Measurements from ENCODE around the gene MACROD2.

Gene MACROD2

DNA sequence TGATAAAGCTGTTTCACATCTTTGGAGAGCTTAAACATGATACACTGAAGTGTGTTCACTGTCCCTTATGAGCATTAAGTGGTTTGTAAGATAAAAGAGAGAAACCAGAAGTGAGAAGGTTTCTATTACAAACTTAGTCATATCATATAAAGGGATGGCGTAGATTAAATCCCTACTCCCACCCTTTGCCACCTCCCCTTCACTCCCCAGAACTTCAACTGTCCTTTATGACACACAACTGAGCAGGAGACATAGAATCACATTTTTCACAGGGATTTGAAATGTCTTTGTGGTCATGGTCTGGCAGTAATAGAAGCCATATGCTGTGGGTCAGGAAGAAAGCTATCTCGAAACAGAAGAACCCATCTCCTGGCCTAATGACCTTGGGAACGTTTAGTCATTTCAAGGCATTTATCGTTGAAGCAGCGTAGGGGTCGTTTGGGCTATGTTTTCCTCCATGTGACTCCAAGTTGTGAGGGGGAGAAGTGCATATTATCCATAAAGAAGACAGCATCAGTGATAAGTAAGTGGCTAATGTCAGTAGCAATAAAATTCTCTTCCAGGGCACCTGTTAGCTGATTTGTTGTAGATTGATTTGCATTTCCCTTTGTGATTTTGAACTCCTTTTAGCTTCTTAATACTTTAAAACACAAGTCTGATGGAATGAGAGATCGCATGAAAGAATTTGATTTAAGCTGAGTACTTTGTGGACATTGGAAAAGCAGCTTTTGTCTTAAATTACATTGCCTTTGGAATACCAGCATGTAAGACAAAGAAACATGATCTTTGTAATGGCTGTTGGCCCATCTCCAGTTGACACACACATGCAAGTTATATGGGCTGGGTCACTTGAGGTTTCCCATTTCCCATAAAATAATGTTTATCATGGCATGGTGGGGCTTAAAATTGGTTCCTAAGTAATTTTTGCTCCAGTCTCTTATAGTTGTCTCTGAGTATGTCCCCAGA, 843.6 kb downstream of the MACROD2 start:
- no peak for DNase-seq

DNA sequence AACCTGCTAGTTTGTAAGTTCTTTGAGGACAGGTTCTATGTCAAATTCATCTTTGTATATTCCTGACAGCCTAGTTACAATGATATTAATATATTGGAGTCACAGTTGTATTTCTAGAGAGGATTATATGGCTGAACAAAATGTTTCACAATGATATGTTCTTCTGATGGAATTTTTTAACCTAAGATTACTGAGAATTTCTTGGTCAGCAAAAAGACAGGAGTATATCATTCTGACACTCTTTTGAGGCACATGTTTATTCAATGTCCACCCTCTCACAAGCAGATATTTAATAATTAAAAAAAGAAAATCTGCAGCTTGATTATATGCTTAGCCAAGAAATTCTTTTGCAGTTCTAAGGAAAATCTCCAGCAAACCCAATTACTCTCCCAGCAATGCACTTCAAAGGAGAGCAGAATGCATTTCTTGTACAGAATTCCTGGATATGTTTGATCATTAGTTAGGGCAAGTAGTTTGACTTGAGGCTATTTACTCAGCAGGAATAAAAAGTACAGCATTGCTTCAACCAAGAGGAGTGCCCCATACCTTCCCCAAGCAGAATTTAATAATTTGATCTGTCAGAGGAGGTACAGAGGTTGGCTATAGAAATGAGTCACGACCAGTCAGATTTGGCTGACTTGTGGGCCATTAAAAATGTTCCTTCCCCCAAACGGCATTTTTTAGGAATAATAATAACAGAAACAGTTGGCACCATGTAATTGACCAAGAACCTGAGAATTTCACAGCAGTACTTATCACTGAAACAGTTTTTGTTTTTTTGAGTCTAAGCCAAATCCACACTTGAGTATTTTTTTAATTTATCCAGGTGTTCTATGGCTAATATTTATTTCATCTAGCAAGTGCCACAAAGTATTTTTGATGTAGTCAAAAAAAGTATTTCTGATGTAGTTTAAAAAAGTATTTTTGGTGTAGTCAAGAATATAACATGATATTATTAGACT, 850.2 kb downstream of the MACROD2 start:
- no peak for DNase-seq

DNA sequence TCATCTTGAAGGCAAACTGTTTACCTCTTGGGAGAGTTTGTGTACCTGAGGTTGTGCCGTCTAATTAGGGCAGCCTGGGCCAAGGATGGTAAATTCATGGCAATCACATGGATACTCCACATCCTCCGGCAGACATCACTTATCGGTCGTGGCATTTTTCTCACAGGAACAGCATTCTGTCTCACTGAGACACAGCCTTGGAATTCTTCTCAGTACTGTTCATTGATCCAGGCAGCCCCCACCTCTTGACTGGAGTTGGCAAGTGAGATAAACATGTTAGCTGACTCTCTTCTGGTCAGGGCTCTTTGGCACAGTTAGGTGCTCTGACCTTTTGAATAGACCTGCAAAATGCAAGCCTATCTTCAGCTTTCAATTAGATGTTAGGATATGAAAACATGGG, 853.5 kb downstream of the MACROD2 start:
- DNase-seq: no peak

DNA sequence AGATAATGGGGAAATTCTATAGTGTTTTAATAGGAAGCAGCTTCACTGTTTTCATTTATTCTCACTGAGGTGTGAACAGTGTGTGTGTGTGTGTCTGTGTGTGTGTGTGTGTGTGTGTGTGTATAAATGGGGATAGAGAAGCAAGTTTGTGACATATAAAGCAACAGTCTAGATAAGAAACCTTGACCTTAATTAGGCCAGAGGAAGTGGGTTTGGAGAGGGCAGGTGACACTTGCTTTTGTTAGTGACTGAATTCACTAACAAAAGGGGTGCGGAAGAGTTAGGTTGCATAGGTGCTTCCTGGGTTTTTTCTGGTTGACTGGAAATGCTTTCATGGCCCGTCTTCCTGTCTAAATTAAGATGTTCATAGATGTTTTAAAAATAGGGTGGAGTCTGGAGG, 857.8 kb downstream of the MACROD2 start:
- no peak for DNase-seq

DNA sequence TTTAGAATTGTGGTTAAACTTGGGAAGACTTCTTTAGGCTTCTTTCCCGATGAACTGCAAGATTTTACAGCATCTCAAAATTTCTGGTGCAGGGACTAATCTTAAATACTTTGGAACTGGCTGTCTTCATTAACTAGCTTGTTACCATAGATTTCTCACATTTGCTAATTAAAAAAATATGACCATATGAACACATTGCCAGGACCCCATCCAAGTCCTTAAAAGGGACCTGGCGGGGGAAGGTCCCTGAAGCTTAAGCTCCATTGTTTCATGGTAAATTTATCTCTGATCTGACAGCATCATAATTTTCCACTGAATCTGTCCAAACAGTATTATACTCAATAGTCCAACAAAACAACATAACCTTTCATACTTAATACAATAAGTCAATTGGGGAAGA, 859.9 kb downstream of the MACROD2 start:
- no peak for DNase-seq

DNA sequence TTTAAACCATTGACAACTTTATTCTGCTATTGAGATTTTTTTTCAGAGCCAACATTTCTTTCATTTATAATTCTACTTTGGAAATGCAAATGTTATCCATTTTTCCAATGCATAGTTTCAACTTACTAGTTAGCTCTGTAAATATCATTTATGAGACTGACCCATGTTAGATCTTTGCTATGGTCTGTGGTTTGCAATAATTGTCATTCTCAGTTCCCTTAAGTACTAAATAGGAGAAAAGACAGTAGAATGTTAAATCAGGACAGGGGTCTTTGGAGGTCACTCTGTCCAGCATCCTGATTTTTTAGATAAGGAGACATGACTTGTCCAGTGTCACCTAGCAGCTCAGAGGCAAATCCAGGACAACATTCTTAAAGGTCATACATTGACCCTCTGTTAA, 864.3 kb downstream of the MACROD2 start:
- no peak for DNase-seq

DNA sequence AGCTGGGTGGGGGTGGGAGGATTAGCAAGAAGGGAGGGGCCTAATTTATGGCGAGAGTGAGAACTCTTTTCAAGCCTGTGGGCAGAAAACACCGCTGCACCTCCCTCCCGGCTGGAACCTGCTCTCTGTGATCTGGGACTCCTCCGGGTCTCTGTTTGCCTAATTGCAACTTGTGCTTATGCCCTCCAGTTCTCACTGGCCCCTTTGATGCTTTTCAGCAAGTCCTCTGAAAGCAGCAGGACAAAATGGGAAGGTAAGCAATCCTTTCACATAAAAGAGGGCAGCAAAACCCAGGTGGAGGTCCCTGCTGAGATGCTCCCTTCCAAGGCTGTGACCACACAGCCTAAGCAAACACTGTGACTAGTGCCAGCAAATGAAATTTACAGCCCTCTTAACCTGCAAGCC, 865.1 kb downstream of the MACROD2 start:
- DNase-seq: no peak

DNA sequence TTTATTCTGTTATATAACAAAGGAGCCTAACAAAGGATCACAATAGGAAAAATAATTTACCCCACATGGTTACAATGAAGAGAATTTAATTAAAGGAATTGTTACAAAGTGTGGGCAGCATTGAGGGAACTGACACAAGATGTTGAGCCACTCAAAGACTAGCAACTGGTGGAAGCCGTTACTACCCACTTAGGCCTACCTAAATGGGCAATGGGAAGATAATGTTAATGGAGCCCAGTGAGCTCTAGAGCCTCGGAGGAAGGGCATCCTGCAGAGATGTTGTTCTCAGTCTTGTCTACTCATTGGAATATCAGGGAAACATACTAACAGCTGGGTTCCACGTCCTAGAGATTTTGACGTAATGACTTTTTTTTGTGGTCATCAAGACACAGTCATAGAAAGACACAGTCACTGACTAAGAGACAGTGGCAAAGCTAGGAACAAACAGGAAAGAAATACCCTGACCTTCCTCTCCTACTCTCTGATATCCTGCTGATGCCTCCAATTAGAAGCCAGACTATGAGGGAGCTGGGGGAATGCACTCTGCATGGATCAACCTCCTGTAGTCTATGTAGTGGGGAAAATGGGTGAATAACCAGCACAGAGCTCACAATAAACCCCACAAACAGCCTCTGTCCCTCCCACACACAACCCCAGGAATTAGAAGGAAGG, 865.8 kb downstream of the MACROD2 start:
- DNase-seq: no peak

DNA sequence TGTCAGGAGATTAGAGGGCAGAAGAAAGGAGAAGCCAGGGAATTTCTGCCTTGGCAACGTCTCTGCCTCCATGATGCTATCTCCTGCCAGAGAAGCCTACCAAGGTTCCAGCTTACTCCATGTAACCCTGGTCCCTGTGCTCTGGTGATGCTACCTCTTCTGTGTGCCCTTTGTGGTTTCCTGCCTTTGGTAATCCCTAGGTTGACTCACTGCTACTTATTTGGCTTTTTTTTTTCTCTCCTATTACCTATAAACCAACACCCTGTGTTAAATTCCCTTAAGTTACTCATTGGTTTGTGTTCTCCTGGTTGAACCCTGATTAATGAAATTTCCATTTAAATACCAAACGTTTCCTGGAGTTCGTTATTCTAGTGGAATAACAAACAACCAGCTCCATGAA, 869.9 kb downstream of the MACROD2 start:
- DNase-seq: no peak

DNA sequence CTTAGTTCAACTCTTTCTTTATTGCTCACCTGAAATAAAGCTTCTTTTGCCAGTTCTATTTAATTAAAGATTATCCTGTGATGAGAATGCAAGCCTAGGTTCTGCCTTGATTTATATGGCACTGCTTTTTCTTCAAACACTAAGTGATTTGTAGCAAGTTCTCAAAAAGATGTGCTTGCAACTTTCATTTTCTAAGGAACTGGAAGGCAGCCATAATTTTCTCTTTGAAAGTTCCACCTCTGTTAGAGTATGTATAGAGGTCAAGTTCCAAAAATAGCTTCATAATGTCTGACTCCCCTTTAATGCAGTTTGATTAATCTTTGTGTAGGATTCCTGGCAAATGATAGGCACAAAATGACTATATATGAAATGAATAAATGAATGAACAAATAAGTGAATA, 870.4 kb downstream of the MACROD2 start:
- DNase-seq: no peak

DNA sequence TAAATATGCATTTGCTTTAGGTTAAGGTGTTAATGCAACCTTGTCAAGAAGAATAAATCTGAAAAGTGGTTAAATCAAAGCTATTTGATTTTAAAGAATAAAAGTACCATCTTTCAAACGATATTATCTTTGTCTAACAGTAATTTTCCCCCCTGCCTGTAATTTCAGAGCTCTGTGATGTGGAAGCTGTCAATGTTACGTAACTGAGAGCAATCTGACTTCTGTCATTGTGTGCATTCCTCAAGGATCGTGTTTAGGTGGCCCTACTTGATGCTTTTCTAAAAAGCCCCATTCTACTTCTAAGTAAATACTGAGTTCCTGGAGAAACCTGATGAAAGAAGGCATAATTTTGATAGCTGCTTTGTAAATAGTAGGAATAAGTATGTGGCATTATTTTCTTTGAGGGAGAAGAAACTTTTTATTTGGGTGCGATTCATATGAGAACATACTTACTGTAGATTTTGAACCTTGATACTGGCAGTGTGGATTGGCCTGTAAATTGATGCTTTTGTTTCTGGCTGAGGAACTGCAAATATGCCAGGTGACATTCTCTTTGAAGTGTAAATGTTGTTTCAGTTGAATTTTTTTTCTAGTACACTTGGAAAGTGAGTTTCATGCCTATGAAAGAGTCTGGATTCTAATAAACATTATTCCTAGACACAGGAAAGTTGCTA, 871.7 kb downstream of the MACROD2 start:
- DNase-seq: no peak

DNA sequence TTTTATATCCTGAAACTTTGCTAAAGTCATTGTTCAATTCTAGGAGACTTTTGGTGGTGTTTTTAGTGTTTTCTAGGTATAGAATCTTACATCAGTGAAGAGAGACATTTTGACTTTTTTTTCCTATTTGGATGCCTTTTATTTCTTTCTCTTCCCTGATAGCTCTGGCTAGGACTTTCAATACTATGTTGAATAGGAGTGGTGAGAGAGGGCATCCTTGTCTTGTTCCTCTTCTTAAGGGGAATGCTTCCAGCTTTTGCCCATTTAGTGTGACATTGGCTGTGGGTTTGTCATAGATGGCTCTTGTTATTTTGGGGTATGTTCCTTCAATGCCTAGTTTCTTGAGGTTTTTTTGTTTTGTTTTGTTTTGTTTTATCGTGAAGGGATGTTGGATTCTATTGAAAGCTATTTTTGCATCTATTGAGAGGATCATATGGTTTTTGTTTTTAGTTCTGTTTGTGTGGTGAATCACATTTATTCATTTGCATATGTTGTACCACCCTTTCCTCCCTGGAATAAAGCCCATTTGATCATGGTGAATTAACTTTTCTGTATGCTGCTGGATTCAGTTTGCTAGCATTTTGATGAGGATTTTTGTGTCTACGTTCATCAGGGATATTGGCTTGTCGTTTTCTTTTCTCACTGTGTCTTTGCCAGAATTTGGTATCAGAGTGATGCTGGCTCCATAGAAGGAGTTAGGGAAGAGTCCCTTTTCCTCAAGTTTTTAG, 882.1 kb downstream of the MACROD2 start:
- no peak for DNase-seq

DNA sequence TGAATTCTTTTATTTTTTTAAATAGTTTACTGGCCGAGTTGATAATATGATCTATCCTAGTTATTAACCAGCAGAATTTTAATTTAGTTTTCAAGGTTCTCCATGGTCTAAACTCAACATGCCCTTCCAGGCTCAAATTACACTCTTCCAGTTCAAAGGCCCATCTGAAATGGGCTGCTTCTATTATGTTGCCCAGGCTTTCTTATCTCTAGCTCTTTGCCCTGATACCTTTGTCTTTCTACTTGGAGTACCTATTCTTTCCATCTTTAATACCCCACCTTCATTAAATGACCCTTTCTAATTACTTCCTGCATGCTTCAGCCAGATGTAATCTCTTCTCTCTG, 883.3 kb downstream of the MACROD2 start:
- DNase-seq: no peak

DNA sequence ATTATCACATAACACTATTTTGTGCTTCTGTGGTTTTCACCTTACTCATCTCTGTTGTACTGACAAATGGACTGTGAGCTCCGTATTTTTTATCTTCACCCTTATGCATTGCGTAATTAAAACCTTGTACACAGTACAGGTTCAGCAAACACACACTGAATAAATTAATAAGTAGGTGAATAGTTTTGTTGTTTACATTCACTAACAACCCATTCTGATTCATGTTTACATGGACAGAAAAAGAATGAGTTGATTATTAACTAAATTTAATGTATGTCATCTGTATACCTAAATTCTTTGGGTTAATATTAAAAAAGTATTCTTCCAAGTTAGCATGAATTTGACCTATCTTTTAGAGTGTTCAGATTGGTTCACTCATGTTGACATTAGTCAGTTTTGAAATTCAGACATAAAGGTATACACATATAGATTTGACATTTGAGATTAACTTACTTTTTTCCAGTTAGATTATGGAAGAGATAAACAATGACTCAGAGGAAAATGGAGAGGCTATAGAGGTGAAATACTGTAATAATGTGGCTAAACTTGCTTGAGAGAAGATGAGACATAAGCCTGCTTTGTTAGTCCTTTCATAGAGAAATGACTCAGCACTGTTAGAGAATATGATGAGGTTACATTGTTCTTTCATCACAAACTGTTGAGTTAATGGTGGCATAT, 883.8 kb downstream of the MACROD2 start:
- DNase-seq: no peak

DNA sequence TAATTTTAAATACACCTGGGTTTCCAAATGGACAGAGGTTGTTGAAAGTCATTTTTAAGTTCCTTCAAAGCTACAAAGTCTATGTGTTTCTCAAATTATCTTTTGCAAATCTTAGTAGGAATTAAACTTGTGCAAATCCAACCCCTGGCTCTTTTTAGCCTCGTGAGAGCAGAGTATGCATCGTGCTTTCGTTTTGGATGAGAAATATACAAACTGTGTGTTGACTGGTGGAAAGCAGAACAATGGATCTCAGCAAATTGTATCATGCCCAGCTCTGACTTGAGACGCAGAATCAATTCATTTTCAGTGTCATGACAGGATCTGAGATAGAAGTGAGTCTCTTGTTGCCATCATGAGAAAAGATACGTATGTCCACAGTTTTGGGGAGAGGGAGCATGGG, 884.5 kb downstream of the MACROD2 start:
- DNase-seq: no peak

DNA sequence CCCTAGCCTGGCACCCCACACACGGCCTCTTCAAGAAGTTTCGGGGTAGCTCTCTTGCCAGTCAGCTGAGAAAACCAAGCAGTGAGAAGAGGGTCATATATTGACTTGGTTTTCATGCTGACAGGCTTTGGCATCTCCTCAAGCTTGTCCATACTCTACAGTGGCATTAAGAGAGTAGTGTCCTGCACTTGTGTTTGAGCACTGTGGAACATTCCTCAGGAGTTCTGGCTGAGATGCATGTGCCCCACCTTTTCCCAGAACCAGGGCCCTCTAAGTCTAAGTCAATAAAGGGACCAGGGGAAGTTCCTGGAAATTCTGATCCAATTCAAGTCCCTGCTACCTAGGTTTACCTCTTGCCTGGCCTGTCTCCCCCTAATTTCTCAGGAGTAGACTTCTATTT, 886.2 kb downstream of the MACROD2 start:
- DNase-seq: no peak

DNA sequence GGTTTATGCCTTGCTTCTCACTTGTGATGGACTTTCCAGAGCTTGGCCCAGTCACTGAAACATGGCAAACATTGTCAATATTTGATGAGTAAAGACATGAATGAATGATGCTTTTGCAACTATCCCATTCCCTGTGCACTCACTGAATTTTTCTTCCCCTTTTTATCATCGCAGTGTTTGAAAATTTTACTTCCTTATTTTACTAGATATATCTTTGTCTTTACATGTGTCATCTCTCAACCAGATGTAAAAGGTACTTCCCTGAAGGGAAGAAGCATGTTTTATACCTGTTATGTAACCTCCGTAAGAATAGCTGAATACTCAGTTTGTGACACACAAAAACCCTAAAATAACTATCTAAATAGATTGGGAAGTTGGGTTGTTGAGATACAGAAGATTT, 886.8 kb downstream of the MACROD2 start:
- no peak for DNase-seq

DNA sequence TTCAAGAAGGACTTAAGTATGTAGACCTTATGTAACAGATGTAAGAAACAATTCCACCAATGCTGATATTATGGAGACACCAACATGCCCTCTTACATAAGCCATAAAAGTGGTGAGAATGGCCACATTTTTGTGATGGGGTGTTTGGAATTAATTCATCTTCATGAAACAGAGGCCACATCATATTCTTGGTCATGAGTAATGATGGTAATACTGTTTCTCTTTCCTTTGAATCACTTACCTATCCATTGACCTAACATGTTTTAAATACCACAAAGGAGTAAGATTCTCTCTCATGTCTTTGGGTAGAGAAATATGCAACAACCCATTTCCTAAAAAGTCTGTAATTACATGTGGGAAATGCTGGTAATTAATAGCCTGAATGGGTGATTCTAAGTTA, 887.5 kb downstream of the MACROD2 start:
- no peak for DNase-seq

DNA sequence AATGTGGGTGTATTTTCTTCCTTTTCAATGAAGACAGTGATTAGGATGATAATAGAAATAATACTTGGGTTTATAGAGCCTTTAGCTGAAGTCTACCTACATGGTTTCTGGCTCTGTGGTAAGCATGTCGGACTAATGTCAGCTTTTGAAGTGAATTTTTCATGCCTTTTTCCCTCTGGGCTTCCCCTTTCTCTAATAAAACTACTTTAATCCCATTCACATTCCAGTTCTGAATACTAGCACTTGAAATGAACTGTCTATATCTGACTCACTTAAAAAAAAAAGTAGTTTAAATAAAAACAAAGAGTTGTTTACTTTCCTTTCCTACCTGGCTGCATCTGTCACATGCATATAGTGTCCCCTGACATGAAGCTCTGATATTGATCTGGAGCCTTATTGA, 888.0 kb downstream of the MACROD2 start:
- no peak for DNase-seq

DNA sequence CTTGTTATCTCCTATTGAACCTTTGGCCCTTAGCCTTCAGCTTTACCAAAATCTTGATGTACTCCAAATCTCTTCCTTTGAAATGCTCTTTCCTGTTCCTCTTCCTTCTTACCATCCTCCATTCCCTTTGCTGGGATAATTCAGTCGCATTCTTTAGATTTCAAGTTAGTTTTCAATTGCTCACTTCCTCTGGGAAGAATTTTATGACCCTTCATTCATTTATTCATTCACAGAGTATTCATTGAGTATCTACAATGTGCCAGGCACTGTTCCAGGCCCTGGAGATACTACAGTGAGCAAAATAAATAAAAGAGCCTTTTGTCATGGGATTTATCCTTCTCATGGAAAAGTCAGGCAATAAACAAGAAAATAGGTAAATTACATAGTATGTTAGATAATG, 890.3 kb downstream of the MACROD2 start:
- DNase-seq: no peak

DNA sequence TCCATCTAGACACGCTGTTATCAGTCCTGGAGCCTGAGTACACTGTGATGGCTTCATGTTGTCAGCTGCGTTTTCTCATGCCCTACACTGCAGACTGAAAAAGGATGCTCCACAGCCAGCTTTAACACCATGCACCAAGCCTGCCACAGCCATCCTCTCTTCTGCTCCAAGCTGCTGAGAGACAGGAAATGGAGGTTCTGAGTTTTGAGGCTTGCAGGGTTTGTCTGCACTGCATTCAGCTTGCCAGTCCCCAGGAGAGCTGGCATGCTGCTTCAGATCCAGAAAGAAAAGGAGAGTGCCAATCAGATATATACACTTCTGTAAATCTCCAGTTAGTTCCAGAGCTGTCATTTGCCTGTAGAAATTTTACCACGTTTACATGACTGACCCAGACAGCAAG, 892.8 kb downstream of the MACROD2 start:
- no peak for DNase-seq

All from CD4-positive, alpha-beta T cell treated with Interleukin-4 for 4 hours (primary cell).